Measurements from ENCODE around the gene PXK. TPM values are rescaled to one million over a fixed set of nuclear protein-coding genes. Genes with fewer than 3 reads are reported as not detected.

PXK gene
- polyA plus RNA-seq, 1 donor (not counting 4 experiments of a cell fraction or from before 2014, with no cell fraction given): 12.2 TPM

GRCh38 chr3:58441514-58442450, 109.1 kb downstream of the PXK start:
- DNase-seq (ENCODE audit: low read depth, low spot score) (no peak), FAIRE-seq (no peak)
- no peak overlapping the region for H3K27ac ChIP-seq (ENCODE audit: control insufficient read depth, insufficient read depth, low read length)
- H3K4me1 ChIP-seq (ENCODE audit: control insufficient read depth, extremely low read depth, insufficient read depth, low read length): no peaks in the 10 kb centered on the region
- H3K4me2 ChIP-seq (ENCODE audit: control insufficient read depth, extremely low read depth, insufficient read depth, low read depth, low read length): no peak overlapping the region
- no peak overlapping the region for H3K4me3 ChIP-seq (ENCODE audit: control insufficient read depth in 2 of 3, extremely low read depth in 1 of 3, insufficient read depth in 2 of 3, low read depth in 1 of 3, low read length in 3 of 3)
- H3K27me3 ChIP-seq (ENCODE audit: control insufficient read depth, extremely low read depth, insufficient read depth, low read length): no peaks in the 10 kb centered on the region
- dilution Hi-C loops (cut with MboI; ENCODE audit: extremely low pct_ligation_motif_present, low sequenced_read_pairs): no loop called here
- H3K36me3 ChIP-seq (ENCODE audit: control insufficient read depth in 2 of 2, extremely low read depth in 1 of 2, insufficient read depth in 2 of 2, low read length in 2 of 2): no peaks in the 10 kb centered on the region
- TF ChIP-seq EZH2 (IDR thresholded peaks at IDR 0.05; ENCODE audit: low read length): no peak
- H3K9me3 ChIP-seq (ENCODE audit: control insufficient read depth, low read depth, low read length): no peaks in the 10 kb centered on the region
- no peaks in the 10 kb centered on the region for H4K20me1 ChIP-seq (ENCODE audit: control insufficient read depth, extremely low read depth, insufficient read depth, low read length)
- H3K79me2 ChIP-seq (ENCODE audit: control insufficient read depth, insufficient read depth, low read length): no peaks in the 10 kb centered on the region
- no peak overlapping the region for H3K9ac ChIP-seq (ENCODE audit: control insufficient read depth, extremely low read depth, insufficient read depth, low read length)
- H2AFZ ChIP-seq (ENCODE audit: control insufficient read depth, low read length): no peak overlapping the region
- H3K9me1 ChIP-seq (ENCODE audit: control insufficient read depth, extremely low read depth, insufficient read depth, low read length): no peaks in the 10 kb centered on the region

GRCh38 chr3:58452176-58452575, 119.5 kb downstream of the PXK start:
- no peaks in the 10 kb centered on the region for H3K4me1 ChIP-seq (ENCODE audit: control insufficient read depth, extremely low read depth, insufficient read depth, low read length)
- no peaks in the 10 kb centered on the region for H3K36me3 ChIP-seq (ENCODE audit: control insufficient read depth in 2 of 2, extremely low read depth in 1 of 2, insufficient read depth in 2 of 2, low read length in 2 of 2)
- H3K9me3 ChIP-seq (ENCODE audit: control insufficient read depth, low read depth, low read length): no peaks in the 10 kb centered on the region
- H3K79me2 ChIP-seq (ENCODE audit: control insufficient read depth, insufficient read depth, low read length): no peaks in the 10 kb centered on the region
- no peak overlapping the region for H2AFZ ChIP-seq (ENCODE audit: control insufficient read depth, low read length)
- H3K9ac ChIP-seq (ENCODE audit: control insufficient read depth, extremely low read depth, insufficient read depth, low read length): no peak overlapping the region
- H3K4me3 ChIP-seq (ENCODE audit: control insufficient read depth in 2 of 3, extremely low read depth in 1 of 3, insufficient read depth in 2 of 3, low read depth in 1 of 3, low read length in 3 of 3): no peak overlapping the region
- H4K20me1 ChIP-seq (ENCODE audit: control insufficient read depth, extremely low read depth, insufficient read depth, low read length): no peaks in the 10 kb centered on the region
- no peaks in the 10 kb centered on the region for H3K27me3 ChIP-seq (ENCODE audit: control insufficient read depth, extremely low read depth, insufficient read depth, low read length)
- FAIRE-seq (no peak), DNase-seq (ENCODE audit: low read depth, low spot score) (no peak)
- no peak overlapping the region for H3K4me2 ChIP-seq (ENCODE audit: control insufficient read depth, extremely low read depth, insufficient read depth, low read depth, low read length)
- H3K9me1 ChIP-seq (ENCODE audit: control insufficient read depth, extremely low read depth, insufficient read depth, low read length): no peaks in the 10 kb centered on the region
- no peak for TF ChIP-seq CTCF (optimal IDR thresholded peaks at IDR 0.05 in 1 of 3, IDR thresholded peaks at IDR 0.05 in 1 of 3, conservative IDR thresholded peaks at IDR 0.05 in 1 of 3; ENCODE audit: extremely low read depth in 1 of 3, insufficient read depth in 2 of 3, low read length in 3 of 3)
- no peak for TF ChIP-seq EZH2 (IDR thresholded peaks at IDR 0.05; ENCODE audit: low read length)
- dilution Hi-C loops (cut with MboI; ENCODE audit: extremely low pct_ligation_motif_present, low sequenced_read_pairs): no loop called here
- no peak overlapping the region for H3K27ac ChIP-seq (ENCODE audit: control insufficient read depth, insufficient read depth, low read length)

Measured in keratinocyte (primary cell).